DOHH2 (cell line): ENCODE data around the gene FAM131A.

Experiments
- CTCF ChIP-seq: fragments of 200-600 bp; sonication (generic); IDR thresholded peaks from one replicate; pipeline ENCODE4 v1.5.1; 2014; ENCODE audit warnings: antibody characterized with exemption, mild to moderate bottlenecking, low read depth, low read length; ENCODE audit not compliant: poor library complexity, severe bottlenecking
- EZH2phosphoT487 ChIP-seq: fragments of 200-600 bp; sonication (generic); IDR thresholded peaks from 2 replicates; pipeline ENCODE4 v1.6.1; 2017; ENCODE audit warnings: borderline replicate concordance, mild to moderate bottlenecking, antibody characterized with exemption, low read length, moderate library complexity, mixed read lengths

GRCh38 chr3:184357248-184358123, 20.1 kb downstream of the FAM131A start:
- TF ChIP-seq CTCF: no peak
- no peak for TF ChIP-seq EZH2phosphoT487
